Measurements from ENCODE around the gene VPS33A.

Gene VPS33A

GRCh38 chr12:122250047-122250446 is 16.2 kb downstream of the VPS33A start:
- DNase-seq: no peak

GRCh38 chr12:122245553-122245952 is 20.7 kb downstream of the VPS33A start:
- no peak for DNase-seq

GRCh38 chr12:122244565-122245371 is 21.5 kb downstream of the VPS33A start:
- no peak for DNase-seq

- no peak for DNase-seq
These were observed 22.3 kb downstream of the VPS33A start for GRCh38 chr12:122243965-122244364.

- peak; percentile 72 for DNase-seq
These were observed 27.4 kb downstream of the VPS33A start for GRCh38 chr12:122238861-122239260.

GRCh38 chr12:122235741-122236140 is 30.6 kb downstream of the VPS33A start:
- DNase-seq: no peak

- no peak for DNase-seq
These were observed 33.6 kb downstream of the VPS33A start for GRCh38 chr12:122232691-122233090.

GRCh38 chr12:122230798-122231197 is 35.5 kb downstream of the VPS33A start:
- no peak for DNase-seq

- DNase-seq: no peak
These were observed 38.2 kb downstream of the VPS33A start for GRCh38 chr12:122228092-122228491.

- peak; percentile 83 for DNase-seq
These were observed 39.0 kb downstream of the VPS33A start for GRCh38 chr12:122227341-122227740.

GRCh38 chr12:122226366-122227125 is 39.7 kb downstream of the VPS33A start:
- DNase-seq: peak; percentile 68

GRCh38 chr12:122225683-122226365 is 40.5 kb downstream of the VPS33A start, which contains the start of gene DIABLO:
TSS of gene DIABLO (minus strand) at chr12:122226052. CDS start at chr12:122226014, 38 bp downstream.
- peak; percentile 100 for DNase-seq

- DNase-seq: no peak
These were observed 49.8 kb downstream of the VPS33A start for GRCh38 chr12:122216445-122216844.

- no peak for DNase-seq
These were observed 50.5 kb downstream of the VPS33A start for GRCh38 chr12:122215771-122216170.

- no peak for DNase-seq
These were observed 58.0 kb downstream of the VPS33A start for GRCh38 chr12:122208073-122208820.

- no peak for DNase-seq
These were observed 58.9 kb downstream of the VPS33A start for GRCh38 chr12:122207391-122207790.

GRCh38 chr12:122206976-122207375 is 59.3 kb downstream of the VPS33A start:
- DNase-seq: no peak

- no peak for DNase-seq
These were observed 60.0 kb downstream of the VPS33A start for GRCh38 chr12:122206111-122206881.

GRCh38 chr12:122205053-122205925 is 61.0 kb downstream of the VPS33A start:
- no peak for DNase-seq

- DNase-seq: peak; percentile 50
These were observed 61.9 kb downstream of the VPS33A start for GRCh38 chr12:122204167-122205052.
